Thyroid gland (tissue), 4 donors: ENCODE data around the gene XDH.

ENCODE experiments used
- CTCF ChIP-seq, 6 experiments: fragments of 200-600 bp in 3 of 6; fragments of 450-650 bp in 3 of 6; sonication (generic) in 3 of 6; IDR thresholded peaks; one replicate each; pipeline ENCODE4 v1.5.1; 2016 to 2019; ENCODE audit warnings: antibody characterized with exemption in 6 of 6, mild to moderate bottlenecking in 2 of 6, inconsistent platforms in 1 of 6, moderate library complexity in 1 of 6
- POLR2A ChIP-seq, 2 donors: fragments of 450-650 bp; IDR thresholded peaks; one replicate each; pipeline ENCODE4 v1.6.1; 2017; ENCODE audit warnings: antibody characterized with exemption in 2 of 2, mild to moderate bottlenecking in 2 of 2, moderate library complexity in 1 of 2

DNA sequence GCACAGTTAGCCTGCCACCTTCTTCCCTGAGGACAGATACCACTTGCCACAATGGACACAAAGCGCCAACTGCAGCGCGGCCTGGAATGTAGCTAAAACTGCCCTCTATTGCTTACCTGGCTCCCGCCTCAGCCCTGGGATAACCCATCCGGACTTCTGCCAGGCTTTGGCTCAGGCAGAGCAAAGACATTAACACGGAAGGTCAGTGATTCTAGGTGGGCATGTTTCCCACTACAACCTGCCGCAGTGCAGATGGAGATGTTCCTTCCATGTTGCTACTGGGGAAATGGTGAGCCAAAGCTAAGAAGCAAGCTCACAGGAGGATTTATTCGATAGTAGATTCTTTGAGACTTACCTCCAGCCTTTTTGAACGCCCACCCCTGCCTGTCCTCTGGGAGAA, 74.8 kb downstream of the XDH start:
- TF ChIP-seq CTCF (IDR thresholded peaks at IDR 0.05), result no peak
- no peak for TF ChIP-seq POLR2A (IDR thresholded peaks at IDR 0.05)
